ENCODE results near the gene CDC42BPB.

CDC42BPB gene, protein sequence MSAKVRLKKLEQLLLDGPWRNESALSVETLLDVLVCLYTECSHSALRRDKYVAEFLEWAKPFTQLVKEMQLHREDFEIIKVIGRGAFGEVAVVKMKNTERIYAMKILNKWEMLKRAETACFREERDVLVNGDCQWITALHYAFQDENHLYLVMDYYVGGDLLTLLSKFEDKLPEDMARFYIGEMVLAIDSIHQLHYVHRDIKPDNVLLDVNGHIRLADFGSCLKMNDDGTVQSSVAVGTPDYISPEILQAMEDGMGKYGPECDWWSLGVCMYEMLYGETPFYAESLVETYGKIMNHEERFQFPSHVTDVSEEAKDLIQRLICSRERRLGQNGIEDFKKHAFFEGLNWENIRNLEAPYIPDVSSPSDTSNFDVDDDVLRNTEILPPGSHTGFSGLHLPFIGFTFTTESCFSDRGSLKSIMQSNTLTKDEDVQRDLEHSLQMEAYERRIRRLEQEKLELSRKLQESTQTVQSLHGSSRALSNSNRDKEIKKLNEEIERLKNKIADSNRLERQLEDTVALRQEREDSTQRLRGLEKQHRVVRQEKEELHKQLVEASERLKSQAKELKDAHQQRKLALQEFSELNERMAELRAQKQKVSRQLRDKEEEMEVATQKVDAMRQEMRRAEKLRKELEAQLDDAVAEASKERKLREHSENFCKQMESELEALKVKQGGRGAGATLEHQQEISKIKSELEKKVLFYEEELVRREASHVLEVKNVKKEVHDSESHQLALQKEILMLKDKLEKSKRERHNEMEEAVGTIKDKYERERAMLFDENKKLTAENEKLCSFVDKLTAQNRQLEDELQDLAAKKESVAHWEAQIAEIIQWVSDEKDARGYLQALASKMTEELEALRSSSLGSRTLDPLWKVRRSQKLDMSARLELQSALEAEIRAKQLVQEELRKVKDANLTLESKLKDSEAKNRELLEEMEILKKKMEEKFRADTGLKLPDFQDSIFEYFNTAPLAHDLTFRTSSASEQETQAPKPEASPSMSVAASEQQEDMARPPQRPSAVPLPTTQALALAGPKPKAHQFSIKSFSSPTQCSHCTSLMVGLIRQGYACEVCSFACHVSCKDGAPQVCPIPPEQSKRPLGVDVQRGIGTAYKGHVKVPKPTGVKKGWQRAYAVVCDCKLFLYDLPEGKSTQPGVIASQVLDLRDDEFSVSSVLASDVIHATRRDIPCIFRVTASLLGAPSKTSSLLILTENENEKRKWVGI (N-terminal part only)

DNA sequence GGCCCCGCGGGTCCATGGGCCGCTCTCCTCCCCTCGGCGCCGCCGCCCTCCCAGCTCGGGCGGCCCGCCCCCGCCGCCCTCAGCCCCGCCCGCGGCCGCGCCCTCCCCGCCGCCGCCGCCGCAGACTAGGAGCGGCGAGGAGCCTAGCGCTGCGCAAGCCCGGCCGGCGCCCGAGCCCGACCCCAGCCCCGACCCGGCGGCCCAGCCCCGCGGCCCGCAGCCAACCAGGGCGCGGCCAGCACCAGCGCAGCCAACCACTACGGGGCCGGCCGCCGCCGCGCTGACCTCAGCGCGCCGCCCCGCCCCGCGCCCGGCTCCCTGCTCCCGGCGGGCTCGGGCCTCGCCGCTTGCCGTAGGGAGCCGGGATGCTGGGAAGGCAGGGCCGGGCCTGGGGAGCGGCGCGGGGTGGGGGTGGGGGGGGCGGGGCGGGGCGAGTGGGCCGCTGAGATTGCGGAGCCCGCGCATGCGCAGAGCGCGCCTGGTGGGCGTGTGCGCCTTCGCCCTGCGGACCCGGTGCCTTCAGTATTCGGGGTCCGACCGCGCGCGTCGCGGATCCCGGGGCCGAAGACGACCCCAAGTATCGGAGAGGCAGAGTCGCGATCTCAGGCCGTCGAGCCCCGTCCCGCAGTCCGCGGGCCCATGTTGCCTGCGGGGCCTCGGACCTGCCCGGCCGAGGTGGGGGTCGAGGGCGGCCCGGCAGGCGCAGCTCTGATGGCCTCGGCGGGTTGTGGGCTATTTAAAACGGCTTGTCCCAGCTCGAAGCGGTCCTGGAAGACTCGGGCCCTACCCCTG lies at the start of gene CDC42BPB:
CDC42BPB (minus strand) TSS at position 178 of the 792 bp plus-strand sequence. CDS start 376 bp downstream, outside the sequence.
- peak; percentile 93 for DNase-seq

DNA sequence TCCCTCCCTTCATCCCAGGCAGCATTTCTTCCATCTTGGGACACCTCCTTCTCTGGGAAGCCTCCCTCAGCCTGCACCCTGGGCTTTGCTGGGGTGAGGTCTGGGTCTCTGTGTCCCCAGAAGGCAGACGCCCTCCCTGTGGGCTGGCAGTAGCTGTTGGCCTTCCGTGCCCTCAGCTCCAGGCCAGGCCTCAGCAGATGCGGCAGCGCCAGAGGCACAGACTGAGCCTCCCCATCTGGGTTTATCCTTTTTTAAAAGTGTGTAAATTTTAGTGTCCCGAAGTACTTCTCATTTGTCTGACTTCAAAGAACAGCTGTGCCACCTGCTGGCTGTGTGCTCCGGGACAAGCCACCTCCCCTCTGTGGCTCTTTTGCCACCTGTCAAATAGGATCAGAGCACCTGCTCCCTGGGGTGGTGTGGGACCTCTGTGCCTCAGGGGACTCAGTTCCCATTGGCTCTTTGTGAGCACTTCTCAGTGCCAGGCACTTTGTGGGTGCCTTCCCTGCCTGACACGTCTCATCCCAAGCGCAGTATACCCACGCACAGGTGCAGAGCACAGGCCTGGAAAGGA lies 48.3 kb upstream of the CDC42BPB start:
- no peak for DNase-seq

DNA sequence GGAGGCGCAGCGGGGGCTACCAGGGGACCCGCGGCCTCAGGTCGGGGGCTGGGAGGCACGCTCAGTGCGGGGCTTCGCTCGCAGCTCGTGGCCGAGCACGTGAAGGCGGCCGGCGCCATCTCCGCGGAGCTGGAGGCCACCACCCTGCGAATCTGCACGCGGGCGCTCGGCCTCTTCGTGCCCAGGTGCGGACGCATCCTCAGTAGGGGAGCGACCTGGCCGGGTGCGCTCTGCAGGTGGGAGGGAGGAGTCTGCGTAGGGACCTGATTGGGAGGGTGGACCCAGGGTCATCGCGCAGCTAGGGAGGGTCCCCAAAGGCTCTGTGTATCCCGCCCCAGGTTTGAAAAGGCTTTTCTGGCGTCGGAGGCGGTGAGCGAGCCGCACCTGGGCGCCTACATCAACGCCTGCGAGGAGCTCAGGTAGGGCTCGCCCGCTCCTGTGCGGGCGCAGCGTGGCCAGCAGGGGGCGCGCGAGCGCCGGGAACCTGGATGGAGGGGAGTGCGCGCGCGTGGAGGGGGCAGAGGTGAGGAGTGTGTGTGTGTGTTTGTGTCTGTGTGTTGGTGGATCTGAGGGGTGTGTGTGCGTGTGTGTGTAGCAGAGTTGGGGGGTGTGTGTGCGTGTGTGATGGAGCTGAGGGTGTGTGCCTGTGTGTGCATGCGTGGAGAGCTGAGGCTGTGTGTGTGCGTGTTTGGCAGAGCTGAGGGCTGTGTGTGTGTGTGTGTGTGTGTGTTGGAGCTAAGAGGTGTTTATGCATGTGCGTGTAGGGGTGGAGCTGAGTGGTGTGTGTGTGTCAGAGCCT lies 47.5 kb upstream of the CDC42BPB start:
- peak; percentile 71 for DNase-seq

DNA sequence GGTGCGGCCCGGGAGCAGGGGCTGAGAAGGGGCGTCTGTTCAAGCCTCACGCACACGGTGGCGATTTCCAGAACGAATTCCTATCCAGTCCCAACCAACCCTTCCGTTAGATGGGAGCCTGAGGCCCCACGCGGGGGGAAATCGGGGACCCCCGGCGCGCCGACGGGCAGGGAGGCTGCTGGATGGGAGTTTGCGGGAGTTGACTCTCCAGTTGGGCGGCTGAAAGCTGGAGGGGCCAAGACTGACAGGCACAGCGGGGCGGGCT lies 47.0 kb upstream of the CDC42BPB start:
- DNase-seq = peak; percentile 34

DNA sequence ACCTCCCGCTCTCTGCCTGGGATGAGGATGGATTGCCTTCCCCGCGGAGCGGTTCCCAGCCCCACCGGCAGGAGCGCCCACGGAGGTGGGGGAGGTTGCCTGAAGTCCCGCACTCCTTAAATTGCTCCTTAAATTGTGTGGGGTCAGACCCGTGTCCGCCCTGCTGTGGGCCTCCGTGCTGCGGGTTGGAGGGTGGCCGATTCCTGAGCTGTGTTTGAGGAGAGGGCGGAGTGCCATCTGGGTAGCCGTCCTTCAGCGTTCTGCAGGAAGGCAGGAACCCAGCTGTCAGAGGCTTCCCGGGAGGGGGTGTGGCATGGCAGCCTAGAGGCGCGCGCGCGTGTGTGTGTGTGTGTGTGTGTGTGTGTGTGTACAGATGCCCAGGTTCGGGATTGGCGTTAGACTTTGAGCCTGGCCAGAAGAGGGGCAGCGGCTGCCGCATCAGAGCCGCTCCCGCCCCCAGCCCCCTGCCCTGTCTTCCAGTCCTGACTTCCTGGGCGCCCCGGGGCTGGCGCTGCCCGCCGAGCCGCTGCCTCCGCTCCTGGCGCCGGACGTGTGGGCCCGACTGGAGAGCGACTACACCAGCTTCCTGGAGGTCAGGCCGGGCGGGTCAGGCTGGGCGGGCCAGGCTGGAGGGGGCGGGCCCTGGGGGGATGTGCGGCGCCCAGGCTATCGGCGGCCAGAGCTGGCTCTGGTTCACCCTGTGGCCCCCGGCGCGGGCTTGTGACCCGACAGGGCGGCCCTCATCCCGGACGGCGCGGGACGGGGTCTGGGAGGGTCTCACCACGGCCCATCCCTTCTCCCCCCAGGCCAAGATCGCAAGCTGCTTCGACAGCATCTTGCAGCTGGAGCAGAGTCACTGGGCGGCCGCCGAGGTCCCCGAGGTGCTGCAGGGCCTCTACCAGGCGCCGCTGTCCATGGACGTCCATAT lies 46.4 kb upstream of the CDC42BPB start:
- peak; percentile 80 for DNase-seq

DNA sequence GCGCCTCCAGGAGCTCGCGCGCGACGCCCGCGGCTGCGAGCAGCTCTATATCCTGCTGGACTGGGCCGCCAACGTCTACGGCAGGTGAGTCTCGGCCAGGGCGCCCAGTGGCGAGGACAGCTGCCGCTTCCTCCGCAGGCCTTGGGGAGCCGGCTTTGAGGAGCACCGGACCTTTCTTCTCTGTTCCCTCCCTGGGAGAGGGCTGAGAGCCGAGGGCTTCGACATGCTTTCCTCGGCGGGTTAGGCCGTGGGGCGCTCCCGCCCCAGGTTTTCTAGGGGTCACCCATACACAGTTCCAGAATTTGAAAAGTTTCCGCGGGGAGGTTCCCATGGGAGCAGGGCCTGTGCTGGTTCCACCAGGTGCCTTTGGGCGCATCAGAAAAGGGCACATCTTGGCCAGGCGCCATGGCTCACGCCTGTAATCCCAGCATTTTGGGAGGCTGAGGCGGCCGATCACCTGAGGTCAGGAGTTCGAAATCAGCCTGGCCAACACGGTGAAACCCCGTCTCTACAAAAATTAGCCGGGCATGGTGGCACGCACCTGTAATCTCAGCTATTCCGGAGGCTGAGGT lies 45.4 kb upstream of the CDC42BPB start:
- peak; percentile 32 for DNase-seq

DNA sequence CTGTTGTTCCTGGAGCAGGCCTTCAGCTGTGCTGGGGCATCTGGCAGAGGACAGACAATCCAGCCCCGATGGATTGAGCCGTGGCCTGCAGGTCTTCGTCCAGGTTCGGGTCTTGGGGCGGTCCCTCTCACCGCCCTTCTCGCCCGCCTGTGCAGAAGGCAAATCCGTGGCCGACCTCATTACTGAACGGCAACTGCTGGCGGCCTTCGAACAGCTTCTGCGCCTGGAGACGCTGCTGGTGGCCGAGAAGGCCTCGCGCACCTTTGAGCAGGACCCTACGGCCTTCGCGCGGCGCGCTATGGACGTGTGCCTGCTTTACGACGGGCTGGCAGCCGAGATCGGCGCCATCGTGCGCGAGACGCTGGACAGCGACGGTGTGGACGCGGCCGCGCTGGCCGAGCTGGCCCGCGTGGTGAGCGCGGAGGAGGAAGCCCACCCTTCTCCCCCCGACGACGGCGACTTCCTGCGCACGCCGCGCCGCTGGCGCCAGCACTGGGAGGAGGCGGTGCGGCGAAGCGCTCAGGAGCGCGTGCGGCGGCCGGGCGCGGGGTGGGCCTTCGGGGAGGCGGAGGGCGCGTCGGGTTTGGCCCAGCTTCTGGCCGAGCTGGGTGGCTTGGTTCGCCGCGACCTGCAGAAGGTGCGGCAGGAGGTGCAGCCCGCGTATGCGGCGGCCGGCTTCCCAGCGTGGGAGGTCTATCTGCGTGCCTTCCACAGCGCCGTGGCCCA lies 44.8 kb upstream of the CDC42BPB start:
- DNase-seq = peak; percentile 36

DNA sequence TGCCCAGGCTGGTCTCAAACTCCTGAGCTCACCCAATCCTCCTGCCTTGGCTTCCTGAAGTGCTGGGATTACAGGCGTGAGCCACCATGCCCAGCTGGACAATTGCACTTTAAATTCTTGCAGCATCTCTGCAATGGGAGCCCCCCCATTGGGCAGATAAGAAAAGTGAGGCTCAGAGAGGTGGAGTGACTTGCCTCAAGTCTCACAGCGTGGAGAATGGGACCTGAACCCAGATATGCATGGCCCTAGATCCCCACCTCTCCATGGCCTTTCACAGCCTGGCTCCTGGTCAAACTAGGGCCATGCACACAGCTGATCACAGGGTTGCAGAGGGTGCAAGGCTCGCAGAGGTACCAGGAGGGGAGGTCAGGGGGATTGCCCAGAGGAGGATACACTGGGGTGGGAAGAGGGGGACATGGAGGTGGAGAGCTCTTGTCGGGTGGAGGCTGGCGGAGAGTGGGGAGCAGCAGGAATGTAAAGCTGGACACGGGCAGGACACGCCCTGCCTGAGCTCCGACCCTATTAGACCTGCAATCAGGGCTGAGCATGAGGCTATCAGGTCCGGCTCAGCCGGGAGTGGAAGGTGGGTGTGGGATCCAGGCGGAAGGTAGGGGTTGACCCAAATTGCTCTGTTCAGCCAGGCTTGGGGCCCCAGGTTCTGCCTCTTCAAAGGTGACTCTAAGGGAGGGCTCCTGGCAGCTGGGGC lies 44.1 kb upstream of the CDC42BPB start:
- DNase-seq = peak; percentile 23

DNA sequence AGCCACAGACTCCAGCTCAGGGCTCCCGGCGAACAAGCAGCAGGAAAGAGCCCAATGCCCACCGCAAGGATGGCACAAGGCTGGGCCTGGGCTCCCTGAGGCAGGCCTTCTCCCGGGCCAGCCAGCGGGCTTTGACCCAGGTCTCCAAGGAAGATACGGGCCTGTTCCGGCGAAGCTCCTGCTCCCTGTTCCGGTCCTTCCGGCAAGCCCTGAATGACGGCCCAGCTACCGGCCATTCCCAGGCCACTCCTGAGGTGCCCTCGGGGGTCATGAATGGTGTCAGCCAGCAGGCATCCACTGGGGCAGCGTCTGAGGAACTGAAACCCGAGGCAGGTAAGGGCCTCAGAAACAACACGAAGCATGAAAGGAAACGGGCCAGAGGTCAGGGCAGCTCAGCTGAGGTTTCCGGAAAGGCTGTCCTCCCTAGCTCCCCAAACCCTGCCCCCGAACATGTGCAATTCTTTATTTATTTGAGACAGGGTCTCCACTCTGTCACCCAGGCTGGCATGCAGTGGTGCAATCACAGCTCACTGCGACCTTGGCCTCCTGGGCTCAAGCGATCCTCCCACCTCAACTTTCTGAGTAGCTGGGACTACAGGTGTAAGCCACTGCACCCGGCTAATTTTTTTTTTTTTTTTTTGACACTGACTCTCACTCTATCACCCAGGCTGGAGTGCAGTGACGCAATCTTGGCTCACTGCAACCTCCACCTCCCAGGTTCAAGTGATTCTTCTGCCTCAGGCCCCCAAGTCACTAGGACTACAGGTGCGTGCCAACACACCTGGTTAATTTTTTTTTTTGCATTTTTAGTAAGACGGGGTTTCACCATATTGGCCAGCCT lies 43.2 kb upstream of the CDC42BPB start:
- peak; percentile 10 for DNase-seq

DNA sequence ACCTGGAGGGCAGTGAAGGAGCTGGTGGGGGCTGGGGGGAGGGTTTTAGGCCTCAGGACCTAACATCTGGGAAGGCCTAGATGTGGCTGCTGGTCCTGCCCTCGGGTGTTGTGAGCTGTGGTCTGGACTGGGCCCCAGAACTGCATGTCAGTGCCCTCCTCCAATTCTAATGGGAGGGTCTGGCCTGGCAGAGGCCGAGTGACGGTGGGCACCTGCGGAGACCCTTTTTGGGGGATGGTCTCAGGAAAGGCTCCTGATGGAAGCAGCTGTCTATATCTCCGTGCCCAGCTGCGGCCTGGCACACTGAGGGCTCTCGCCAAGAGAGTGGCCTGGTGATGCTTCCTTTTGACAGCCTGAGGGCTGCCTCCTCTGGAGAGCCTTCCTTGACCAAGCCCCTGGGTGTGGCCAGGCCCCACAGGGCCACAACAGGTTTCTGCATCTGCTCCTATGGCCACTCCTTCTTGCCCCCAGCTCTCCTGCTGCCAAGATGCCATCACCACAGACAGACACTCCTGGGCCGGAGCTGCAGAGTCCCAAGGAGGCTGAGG lies 42.5 kb upstream of the CDC42BPB start:
- DNase-seq = peak; percentile 31

DNA sequence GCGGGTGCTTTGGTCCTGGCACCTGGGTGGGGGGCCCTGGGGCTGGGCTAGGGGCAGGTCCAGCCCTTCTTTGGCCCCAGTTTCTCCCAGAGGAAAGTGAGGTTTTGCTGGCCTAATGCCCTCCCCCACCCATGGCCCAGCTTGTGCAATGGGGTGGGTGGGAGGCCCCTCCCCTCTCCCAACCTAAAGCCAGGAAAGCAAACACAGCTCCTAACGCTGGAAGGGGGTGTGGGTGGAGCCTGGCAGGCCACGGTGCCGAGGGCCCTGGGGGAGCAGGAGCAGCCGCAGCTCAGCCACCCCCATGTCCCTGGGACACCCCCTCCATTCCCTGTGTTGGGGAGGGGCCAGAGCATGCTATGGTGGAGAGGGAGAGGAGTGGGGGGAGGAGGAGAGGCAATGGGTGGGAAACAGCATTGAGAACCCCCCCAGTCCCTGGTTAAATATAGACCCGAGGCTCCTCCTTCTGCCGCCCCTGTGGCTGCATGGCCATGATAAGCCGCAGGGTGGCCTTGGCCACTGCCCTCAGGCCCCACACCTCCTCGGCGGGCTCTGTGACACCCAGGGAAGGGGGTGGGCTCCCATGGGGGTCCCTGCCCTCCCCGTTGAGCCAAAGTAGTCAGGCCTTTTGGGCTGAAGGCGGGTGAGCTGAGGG lies 41.9 kb upstream of the CDC42BPB start:
- DNase-seq = no peak

DNA sequence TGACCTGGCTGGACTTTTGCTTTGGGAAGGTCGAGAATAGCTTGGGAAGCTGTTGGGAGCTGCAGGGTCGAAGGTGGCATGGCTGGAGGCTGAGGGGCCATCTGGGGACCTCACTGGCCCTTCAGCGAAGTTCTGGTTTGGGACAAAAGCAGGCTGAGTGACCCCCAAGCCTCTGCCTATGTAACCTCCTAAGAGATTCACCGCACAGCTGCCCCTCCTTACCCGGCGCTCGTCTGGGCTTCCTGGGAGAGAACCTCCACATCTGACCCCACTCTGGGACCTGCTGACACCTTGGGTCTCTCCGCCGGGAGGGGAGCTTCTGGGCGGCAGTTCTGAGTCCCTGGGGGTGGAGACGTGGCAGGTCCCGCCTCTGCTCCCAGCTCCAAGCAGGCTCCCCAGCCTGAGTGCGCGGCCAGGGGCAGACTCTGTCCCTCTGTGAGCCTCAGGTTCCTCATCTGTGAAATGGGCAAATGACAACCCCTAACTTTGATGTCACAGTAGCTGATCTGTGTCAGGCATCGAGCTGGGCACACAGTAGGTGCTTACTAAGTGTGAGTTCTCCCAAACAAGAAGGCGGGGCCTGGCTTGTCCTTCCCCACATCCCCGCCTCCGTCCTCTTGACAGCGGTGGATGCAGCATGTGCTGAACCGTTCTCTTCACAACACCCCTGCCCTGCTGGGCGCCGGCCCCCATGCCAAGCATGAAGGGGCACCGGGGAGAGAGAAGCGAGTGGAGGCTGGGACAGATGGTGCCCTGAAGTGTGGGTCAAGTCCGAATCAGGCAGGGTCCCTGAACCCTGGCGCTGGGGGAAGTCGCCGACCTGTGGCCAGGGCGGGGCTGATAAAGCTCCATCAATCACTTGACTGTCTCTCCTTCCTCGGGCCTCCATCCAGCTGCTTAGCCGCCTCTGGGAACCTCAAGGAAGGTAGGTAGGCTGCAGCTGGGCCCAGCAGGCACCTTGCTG lies 40.9 kb upstream of the CDC42BPB start:
- peak; percentile 20 for DNase-seq

DNA sequence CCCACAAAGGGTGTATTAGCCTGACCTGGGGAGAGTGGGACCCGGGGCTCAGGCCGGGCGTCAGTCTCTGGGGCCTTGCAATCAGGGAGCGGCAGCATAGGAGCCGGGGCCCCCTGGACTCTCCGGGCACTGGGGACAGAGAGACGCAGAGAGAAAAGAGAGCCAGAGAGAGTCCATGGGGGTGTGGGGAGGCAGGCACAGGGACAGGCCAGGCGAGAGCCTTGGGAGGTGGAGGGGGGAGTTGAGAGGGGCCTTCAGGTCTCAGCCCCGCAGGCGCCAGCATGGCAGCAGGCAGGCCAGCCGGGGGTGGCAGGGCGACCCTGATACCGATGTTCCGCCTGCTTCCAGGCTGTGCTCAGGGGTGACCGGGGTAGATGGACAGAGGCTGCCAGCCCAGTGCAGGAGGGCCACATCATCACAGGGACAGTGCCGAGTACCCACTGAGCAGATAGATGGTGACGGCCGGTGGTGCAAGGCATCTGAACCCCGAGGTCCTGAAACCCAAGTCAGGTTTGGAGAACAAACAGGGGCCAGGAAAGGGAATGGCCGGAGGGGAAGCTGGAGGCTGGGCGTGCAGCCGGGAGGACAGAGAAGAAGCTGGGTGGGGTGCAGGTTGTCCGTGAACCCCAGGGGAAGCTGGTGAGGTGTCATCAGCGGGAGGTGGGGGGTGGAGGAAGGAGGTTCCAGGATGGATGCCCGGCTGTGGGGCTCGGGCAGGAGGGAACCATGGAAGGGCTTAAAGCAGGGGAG lies 40.1 kb upstream of the CDC42BPB start:
- peak; percentile 34 for DNase-seq

DNA sequence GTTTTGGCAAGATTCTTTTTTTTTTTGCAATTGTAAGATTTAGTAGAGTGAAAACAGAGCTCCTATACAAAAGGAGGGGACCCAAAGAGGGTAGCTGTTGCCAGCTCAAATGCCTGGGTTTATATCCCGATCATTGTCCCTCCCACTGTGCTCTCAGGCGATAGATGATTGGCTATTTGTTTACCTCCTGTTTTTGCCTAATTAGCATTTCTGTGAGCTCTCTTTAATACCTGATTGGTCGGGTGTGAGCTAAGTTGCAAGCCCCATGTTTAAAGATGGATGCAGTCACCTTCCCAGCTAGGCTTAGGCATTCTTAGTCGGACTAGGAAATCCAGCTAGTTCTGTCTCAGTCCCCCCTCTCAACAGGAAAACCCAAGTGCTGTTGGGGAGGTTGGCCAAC lies 39.0 kb upstream of the CDC42BPB start:
- peak; percentile 10 for DNase-seq
